Fibroblast of skin of abdomen (primary cell): ENCODE data around the gene HERC5.
"Not testable (repeated sequence)": the region's sequence is repeated elsewhere in the genome, so short reads cannot be mapped to it uniquely, and the experiment has no call there.

Experiments used
- DNase-seq: peaks from one replicate; pipeline ENCODE4 v3.0.0-alpha.2; 2013

Gene HERC5

DNA sequence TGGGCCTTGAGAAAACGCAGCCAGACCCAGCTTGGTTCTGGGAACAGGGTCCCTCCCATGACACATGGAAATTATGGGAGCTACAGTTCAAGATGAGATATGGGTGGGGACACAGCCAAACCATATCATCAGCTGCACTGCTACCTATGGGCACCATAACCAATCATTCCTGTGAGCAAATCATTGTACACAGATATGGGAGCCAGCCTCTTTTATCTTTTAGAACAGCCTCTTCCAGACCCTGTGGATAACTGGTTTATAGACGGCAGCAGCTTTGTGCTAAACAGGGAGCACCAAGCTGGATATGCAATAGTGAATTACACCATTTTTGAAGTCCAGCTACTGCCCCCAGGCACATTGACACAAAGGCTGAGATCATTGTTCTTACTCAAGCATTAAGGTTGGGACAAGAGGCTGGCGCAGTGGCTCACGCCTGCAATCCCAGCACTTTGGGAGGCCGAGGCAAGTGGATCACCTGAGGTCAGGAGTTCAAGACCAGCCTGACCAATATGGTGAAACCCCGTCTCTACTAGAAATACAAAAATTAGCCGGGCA, 8.6 kb upstream of the HERC5 start:
- not testable (repeated sequence) for DNase-seq

DNA sequence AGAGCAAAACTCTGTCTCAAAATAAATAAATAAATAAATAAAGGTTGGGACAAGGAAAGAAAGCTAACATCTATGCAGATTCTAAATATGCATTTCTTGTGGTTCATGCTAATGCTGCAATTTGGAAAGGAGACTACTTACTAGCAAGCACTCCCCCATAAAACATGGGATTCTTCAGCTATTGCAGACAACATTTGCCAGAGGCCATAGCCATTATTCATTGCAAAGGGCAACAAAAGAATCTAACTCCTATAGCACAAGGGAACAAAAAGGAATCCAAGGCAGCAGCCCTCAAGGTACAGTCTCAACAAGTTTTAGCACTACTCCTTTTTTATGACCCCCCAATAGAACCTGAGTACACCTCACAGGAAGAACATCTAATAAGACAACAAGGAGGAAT, 8.0 kb upstream of the HERC5 start:
- no peak for DNase-seq

DNA sequence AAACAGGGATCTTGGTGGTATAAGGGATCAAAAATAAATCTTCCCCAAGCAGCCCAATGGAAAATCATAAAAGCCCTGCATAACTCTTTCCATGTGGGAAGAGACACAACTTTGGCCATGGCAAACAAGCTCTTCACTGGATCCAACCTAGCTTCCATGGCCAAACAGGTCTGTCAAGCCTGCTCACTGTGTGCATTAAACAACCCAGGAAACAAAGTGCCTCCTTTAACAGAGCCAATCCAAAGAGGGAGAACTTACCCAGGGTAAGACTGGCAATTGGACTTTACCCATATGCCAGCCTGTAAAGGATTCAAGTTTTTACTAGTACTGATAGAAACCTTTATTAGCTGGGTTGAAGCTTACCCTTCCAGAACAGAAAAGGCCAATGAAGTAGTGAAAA, 7.6 kb upstream of the HERC5 start:
- no peak for DNase-seq

DNA sequence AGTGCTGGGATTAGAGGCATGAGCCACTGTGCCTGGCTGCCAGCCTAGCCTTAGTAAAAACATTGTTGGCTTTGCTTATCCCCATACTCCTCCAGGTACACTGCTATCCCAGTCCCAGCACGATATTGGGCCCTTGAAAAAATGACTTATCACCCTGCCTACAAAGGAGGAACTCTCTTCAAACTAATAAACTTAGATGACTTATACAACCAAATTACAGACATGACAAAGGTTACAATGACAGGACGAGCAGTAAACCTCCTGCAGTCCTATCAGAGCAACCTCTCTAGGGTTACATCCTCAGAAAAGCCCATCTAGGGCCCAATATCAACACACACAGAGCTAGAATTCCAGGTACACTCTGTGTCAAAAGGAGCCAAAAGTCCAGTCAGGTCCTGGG, 5.7 kb upstream of the HERC5 start:
- DNase-seq: no peak

DNA sequence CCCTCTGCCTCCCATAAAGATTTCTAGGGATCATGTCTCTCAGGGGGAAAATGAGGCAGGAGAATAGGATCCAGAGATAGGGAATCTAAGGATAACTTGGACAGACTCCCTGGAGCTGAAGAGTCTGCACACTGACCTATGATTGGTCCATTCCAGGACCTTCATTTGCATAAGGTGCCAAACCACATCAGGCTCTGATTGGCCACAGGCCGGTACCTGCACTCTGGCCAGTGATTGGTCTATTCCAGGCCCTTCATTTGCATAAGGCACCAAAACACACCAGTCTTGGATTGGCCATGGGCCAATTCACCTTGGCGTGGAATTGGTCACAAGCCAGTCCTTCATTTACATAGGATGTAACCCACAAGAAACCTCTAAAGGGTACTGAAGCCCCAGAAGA, 4.0 kb upstream of the HERC5 start:
- no peak for DNase-seq

DNA sequence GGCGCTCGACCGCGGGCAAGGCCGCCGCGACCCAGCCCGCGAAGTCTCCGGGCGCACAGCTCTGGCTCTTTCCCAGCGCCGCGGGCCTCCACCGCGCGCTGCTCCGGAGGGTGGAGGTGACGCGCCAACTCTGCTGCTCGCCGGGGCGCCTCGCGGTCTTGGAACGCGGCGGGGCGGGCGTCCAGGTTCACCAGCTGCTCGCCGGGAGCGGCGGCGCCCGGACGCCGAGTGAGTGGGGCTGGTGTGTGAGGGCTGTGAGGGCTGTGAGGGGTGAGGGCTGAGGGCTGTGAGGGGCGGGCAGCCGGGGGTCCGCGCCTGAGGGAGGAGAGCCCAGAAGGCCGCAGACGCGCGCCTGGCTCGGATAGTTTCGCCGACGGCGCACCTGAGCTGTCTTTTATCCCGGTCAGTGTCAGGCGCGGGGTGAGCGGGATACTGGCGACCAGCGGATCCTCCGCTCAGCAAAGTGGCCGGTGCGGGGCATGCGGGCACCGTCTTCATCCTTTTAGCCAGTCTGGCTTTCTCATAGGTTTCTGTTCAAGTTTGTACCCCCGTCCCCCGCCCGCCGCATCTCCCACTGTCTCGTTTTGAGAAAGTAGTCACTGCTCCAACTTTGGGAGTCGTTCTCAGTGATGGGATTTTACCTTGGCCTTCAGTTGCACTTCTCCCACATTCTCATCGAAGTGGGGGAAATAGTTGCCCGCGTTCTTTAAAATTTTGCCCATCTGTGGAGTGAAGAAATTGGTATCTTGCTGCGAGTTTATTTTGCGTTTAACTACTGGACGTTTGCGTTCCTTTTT, 586 bp downstream of the HERC5 start:
- peak; percentile 9 for DNase-seq

DNA sequence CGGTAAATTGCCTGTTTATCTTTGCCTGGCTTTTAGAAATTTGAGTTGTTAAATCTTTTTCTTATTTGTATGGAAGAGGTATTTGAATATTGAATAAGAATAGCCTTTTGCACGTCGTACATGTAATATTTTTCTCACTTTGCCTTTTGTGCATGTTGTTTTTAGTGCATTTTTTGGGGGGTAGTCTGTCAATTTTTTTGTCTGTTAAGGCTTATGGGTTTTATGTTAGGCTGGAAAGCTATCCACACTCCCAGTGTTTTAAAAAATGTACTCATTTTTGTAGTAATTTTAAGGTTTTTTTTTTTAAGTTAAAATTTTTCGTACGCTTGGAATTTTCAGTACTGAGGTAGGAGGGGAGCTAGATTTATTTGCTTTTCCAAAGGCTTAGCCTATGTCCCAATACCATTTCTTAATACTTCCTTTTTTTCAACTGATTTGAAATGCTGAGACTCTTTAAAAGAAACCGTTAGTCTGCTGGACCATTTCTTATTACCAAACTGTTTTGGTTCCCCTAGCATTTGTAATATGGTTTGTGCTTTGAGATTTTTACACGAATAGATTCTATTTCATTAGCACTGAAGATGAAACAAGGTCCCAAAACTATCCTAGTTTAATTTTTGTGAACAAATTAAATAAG, 1.3 kb downstream of the HERC5 start:
- no peak for DNase-seq

DNA sequence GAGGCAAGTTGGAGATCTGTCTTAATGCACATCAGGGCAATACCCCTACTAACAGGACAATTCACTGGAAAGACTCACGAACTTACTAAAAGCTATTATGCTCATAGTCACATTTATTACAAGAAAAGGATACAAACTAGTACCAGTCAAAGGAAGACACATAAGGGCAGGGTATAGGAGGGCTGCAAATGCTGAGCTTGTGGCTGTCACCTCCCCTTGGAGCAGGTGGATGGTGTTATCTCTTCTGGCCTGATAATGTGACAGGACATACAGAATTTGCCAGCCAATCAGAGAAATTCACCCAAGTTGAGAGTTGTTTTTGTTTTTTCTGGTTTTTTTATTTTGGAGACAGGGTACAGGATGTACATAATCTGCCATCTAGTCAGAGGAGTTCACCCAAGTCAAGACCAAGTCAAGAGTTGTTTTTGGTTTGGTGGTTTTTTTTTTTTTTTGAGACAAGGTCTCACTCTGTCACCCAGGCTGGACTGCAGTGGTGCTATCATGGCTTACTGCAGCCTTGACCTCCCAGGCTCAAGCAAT, 8.8 kb downstream of the HERC5 start:
- no peak for DNase-seq

DNA sequence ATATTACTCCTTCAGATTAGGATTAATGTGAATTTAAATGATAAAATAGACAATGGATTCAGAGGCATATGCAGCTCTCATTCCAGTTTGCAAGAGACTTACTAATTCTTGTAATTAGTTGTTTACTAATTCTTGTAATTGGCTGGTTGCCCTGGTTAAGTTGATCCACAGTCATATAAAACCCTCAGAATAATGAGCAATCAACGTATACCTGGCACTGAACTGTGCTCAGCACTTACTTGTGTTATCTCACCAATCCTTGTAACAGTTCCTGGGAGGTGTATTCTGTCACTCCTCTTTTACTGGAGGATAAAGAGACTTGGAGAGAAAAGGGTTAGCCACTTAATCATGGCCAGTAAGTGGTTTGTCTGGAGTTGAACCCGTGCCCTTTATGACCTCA, 10.5 kb downstream of the HERC5 start:
- no peak for DNase-seq

DNA sequence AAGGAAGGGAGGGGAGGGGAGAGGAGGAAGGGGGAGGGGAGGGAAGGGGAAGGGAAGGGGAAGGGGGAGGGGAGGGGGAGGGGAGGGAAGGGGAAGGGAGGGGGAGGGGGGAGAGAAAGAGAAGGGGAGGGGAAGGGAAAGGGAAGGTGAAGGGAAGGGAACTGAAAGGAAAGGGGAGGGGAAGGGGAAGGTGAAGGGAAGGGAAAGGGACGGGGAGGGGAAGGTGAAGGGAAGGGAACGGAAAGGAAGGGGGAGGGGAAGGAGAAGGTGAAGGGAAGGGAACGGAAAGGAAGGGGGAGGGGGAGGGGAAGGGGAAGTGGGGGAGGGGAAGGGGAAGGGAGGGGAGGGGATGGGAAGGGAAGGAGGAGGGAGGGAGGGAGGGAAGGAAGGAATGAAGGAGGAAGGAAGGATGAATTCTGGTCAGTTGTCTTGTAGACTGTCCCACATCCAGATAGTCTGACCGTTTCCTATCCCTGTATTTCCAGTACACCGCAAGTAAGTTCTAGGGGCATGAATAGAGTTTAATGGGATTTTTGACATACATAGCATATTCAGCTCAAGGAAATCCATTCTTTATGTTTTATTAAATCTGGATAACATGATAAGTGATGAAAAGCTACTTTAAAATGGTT, 20.4 kb downstream of the HERC5 start:
- no peak for DNase-seq

DNA sequence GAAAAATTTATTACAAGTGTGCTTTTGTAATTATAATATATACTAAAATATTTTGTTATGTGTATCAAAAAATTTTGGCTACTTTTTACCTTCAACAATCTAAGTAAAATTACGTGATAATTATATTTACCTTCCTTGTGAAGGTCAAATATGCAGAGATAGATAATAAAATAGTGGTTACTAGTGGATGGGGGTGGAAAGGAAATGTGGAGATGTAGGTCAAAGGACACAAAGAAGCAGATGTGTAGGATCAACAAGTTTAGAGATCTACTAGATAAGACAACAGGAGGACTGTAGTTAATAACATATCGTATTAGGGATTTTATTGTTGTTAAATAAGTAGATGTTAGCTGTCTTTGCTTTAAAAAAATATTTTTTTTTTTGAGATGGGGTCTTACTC, 21.3 kb downstream of the HERC5 start:
- DNase-seq: no peak

DNA sequence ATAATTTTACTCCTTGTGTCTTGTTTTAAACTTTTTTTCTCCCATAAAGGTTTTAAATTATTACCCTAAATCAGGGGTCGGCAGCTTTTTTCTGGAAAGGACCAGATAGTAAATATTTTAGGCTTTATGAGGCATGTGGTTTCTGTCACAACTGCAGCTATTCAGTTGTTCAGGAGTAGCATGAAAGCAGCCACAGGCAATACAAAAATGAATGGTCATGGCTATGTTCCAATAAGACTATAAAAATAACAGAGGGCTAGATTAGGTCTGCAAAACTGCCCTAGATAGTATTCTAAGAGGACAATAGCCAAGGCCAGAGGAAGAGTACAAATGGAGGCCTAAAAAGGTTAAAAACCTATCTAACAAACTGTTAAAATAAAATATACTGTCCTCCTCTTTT, 24.6 kb downstream of the HERC5 start:
- no peak for DNase-seq

DNA sequence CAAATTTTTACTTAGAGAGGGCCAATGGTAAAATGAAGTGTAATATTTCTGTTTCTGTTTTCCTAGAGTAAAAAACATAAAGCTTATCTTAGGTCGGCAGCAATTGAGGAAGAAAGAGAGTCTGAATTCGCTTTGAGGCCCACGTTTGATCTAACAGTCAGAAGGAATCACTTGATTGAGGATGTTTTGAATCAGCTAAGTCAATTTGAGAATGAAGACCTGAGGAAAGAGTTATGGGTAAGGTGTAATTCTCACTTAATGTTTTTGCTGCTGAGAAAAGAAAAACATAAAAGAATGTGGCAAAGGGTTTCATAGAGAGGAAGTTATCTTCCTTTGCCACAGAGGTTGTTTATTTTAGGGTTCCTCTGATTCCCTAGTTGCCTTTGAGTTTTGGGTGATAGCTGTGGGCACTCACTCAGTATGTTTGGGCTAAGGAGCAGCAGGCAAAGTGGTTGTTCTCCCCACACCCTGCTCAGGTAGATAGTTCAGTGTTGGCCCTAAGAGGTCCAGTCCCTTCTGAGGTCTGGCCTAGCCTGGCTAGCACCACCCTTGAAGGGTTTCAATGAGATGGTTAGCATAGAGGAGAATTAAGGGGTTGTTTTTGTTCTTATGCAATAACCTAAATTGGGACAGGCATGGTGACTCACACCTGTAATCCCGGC, 32.3 kb downstream of the HERC5 start:
- DNase-seq: no peak

DNA sequence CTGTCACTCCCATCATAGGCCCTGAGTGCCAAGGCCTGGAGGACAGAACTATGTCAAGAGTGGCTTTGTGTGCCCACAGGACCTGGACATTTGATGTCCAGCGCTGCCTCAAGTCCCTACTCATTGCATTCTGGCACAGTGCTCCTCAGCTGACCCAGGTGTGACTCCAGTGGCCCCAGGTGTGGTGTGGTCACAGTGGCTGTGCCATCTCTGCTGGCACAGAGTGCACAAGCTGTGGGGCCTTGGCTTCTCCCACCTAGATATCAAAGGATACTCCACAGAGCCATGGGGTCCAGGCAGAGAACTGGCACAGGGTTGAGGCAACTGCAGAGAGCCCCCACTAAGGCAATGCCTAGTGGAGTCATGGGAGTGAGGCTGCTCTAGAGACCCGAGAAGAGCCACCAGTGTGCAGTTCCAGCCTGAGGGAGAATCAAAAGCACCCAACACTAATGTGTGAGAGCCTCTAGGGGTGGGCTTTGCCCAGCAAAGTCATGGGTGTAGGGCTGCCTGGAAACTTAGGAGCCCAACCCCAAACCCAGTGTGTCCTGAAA, 41.0 kb downstream of the HERC5 start:
- no peak for DNase-seq

DNA sequence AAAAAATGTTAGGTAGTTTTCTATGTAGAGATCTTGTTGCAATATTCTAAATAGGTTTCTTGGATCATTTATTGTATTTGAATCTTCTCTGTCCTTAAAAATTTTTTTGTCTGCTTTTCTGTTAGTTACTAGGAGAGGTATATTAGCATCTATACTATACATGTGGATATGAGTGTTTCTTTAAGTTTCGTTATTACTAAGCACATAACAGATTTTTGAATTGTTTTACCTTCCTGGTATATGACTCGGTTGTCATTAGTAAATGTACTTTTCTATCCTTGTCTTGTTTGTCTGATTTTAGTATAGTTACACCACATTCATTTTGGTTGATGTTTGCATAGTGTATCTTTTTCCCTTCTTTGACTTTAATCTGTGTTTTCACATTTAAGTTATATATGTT, 46.4 kb downstream of the HERC5 start:
- DNase-seq: no peak

DNA sequence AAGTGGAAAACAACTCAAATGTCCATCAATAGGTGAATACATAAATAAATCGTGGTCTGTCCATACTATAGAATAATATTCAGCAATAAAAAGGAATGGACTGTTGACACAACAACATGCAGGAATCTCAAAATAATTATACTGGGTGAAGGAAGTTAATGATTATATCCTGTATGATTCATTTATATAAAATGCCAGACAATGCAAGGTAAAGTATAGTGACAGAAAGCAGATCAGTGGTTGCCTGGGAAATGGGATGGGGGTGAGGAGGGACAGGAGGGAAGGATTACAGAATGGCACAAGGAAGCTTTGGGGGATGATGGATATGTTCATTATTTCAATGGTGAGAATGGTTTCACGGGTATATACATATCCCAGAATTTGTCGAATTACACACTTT, 54.3 kb downstream of the HERC5 start:
- no peak for DNase-seq

DNA sequence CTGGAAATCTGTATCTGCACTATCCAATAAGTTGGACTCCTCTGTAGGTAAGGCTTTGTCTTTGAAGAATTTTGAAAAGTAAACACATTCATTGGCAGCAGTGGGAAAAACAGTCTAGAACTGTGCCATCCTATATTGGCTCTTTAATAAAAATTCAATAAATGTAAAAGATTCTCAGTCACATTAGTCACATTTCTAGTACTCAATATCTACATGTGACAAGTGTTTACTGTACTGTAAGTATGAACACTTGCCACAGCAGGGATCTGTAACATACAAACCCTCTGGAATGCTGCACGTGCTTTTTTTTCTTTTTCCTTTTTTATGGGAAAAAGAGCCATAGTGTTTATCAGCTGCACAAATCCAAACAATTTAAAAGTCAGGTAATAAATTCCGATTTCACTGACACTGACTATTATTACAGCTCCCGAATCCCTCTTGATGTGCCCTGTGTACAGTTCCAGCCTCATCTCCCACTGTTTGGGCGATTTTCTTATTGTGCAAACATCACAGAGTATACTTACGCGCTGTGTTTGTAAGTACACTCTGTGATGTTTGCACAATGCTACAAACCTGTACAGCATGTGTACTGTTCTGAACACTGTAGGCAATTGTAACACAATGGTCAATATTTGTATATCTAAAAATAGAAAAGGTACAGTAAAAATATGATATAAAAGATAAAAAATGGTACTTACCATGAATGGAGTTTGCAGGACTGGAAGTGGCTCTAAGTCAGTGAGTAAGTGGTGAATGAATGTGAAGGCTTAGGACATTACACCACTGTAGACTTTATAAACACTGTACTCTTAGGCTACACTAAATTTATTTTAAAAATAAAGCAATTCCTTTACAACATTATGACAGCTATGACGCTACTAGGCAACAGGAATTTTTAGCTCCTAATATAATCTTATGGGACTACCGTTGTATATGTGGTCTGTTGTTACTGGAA, 57.9 kb downstream of the HERC5 start:
- DNase-seq: no peak

DNA sequence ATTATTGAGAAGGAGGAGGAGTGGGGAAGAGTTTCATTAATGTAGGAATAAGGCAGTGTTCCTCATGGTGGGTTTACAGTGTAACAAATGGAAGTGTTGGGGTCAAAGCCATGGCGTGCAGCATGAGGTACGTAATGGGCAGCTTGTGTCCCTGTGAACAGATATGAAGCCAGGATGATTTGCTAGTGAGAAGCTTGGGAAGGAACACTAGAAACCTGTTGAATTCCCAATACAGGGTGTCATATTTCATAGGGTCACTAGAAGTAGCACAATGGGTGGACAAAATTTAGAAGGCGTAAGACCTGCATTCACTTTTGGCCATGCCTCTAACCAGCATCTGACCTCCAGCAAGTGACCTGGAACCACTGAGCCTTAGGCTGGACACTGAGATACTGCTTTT, 59.8 kb downstream of the HERC5 start:
- DNase-seq: no peak

DNA sequence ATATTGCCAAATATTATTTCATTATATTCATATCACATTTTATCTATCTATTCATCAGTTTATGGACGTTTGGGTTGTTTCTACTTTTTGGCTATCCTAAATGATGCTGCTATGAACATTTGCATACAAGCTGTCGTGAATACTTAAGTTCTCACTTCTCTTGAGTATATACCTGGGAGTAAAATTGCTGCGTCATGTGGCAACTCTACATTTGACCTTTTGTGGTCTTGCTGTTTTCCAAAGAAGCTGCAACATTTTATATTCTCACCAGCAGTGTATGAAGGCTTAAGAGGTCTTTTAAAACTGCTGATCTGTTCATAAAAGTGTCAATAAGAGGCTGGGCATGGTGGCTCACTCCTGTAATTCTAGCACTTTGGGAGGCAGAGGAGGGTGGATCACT, 60.9 kb downstream of the HERC5 start:
- no peak for DNase-seq

DNA sequence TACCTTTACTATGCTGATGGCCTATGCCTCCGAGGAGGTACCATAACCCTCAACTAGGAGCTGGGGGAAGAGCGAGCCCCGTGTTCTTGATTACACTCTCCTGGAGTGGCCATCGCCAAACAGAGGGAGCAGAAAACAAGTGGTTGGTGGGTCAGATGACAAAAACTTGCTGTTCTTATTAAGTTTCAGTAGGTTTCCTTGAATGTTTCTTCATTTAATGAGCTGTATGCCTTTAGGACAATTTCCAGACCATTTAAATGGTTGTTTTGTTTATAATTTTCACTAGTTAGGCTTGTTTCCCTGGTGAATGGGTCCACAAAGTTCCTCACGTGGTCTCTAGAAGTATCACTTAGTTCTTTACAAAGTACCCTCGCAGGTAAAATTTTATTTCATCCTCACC, 62.0 kb downstream of the HERC5 start:
- no peak for DNase-seq

DNA sequence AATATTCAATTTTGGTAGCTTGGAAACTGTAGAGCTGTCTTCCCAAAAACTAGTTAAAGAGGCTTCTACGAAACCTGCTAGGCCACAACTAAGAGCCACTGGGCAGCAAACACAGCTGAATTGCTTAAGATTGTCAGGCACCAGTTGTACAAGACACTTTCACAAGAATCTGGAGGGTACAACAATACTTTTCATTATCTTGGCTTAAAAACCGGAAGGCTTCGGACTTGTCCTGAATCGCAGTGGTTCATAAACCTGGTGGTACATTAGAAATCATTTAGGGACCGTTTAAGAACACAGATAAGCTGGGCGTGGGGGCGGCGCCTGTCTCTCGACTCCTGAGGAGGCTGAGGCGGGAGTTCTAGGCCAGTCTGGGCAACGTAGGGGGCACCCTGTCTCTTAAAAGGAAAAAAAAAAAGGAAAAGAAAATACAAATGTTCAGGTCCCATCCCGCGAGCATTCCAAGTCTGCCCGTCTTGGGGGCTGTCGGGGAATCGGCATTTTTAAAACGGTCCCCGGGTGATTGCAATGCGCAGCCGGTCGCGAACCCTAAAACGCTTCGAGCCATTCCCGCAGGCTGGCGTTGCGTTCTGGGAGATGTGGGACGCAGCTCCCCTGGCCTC, 65.9 kb downstream of the HERC5 start:
- peak; percentile 12 for DNase-seq
